GM06990 (cell line): ENCODE data around the gene ABR.
"Not testable (repeated sequence)": the region's sequence is repeated elsewhere in the genome, so short reads cannot be mapped to it uniquely, and the experiment has no call there.

Experiments
- DNase-seq: peaks from one replicate; pipeline ENCODE4 v3.0.0-alpha.2; 2011; ENCODE audit not compliant: insufficient read length; ENCODE audit errors: extremely low read depth
- H3K27me3 ChIP-seq: replicated peaks from 2 replicates; pipeline ENCODE4 v1.6.0; 2011; ENCODE audit warnings: low read length; ENCODE audit not compliant: control insufficient read depth, insufficient read depth
- H3K36me3 ChIP-seq: 2 replicates; pipeline ENCODE4 v1.5.1; 2011; ENCODE audit warnings: low read length; ENCODE audit not compliant: control insufficient read depth, insufficient read depth
- H3K4me3 ChIP-seq: replicated peaks from 2 replicates; pipeline ENCODE4 v1.5.1; 2011; ENCODE audit warnings: low read depth, mild to moderate bottlenecking, control low read depth, low read length
- CTCF ChIP-seq: IDR thresholded peaks from 2 replicates; pipeline ENCODE4 v1.5.1; 2011; ENCODE audit warnings: low read length, control low read depth, mild to moderate bottlenecking, inconsistent platforms; ENCODE audit not compliant: insufficient read depth, poor library complexity, severe bottlenecking

The ABR gene

GRCh38 chr17:1125788-1126145, 54.0 kb downstream of the ABR start:
- H3K36me3 ChIP-seq, result peaks cover 6% of the 10 kb centered on the region
- TF ChIP-seq CTCF, result no peak
- no peak for DNase-seq
- H3K4me3 ChIP-seq, result no peak overlapping the region
- H3K27me3 ChIP-seq, result no peaks in the 10 kb centered on the region

GRCh38 chr17:1124896-1125787, 54.6 kb downstream of the ABR start:
- Histone ChIP-seq H3K27me3 (no peaks in the 10 kb centered on the region), H3K4me3 (no peak overlapping the region), H3K36me3 (peaks cover 8% of the 10 kb centered on the region)
- no peak for TF ChIP-seq CTCF
- no peak for DNase-seq

- DNase-seq, result no peak
- TF ChIP-seq CTCF, result no peak
These were observed 55.7 kb downstream of the ABR start for GRCh38 chr17:1123921-1124715.

GRCh38 chr17:1123393-1123831, 56.4 kb downstream of the ABR start:
- peaks cover 6% of the 10 kb centered on the region for H3K36me3 ChIP-seq
- no peak for DNase-seq
- no peaks in the 10 kb centered on the region for H3K27me3 ChIP-seq
- no peak overlapping the region for H3K4me3 ChIP-seq
- no peak for TF ChIP-seq CTCF

More at GRCh38 chr17:1123921-1124715, 55.7 kb downstream of the ABR start:
- H3K36me3 ChIP-seq, result peaks cover 6% of the 10 kb centered on the region
- no peaks in the 10 kb centered on the region for H3K27me3 ChIP-seq
- H3K4me3 ChIP-seq, result no peak overlapping the region

- Histone ChIP-seq H3K27me3 (no peaks in the 10 kb centered on the region), H3K4me3 (no peak overlapping the region), H3K36me3 (peaks cover 6% of the 10 kb centered on the region)
- DNase-seq, result peak; percentile 72
- TF ChIP-seq CTCF, result peak; percentile 88
These were observed 57.0 kb downstream of the ABR start for GRCh38 chr17:1122533-1123392.

GRCh38 chr17:1121442-1121817, 58.4 kb downstream of the ABR start:
- H3K36me3 ChIP-seq, H3K4me3 ChIP-seq, DNase-seq, H3K27me3 ChIP-seq: not testable (repeated sequence)
